ENCODE data around the gene KCTD15.

- no peak for TF ChIP-seq CTCF (IDR thresholded peaks at IDR 0.05; ENCODE audit: insufficient read depth, low read length, poor library complexity, severe bottlenecking)
- no peak for TF ChIP-seq EZH2phosphoT487 (conservative IDR thresholded peaks at IDR 0.05; ENCODE audit: low read length)
These were observed 28.7 kb upstream of the KCTD15 start for GRCh38 chr19:33767898-33768413.
